H1 (cell line): ENCODE measurements around the gene SLC8A1. TPM values are rescaled to one million over a fixed set of nuclear protein-coding genes. Genes with fewer than 3 reads are reported as not detected.

Experiments
- CTCF ChIA-PET: fragments of 300-600 bp; sonication (Branson Sonifier 250); formaldehyde crosslinking; loops from one replicate; lab custom pipeline; 2021; ENCODE audit not compliant: partially characterized antibody; lab: Charles Lee
- POLR2A ChIA-PET: fragments of 300-600 bp; sonication (Branson Sonifier 250); formaldehyde crosslinking; loops from one replicate; lab custom pipeline; 2021; ENCODE audit warnings: inconsistent platforms; ENCODE audit not compliant: partially characterized antibody; lab: Charles Lee
- DNase-seq, 2 experiments: peaks; one replicate each; pipeline versions ENCODE4 v3.0.0 to v3.0.0-alpha.2; 2010 to 2022; ENCODE audit warnings: low spot score in 2 of 2, low read depth in 1 of 2, mixed read lengths in 1 of 2
- FAIRE-seq: peaks from 2 replicates; lab custom pipeline; 2011; peaks lifted over from hg19 to GRCh38; lab: Jason Lieb, UNC
- H2AFZ ChIP-seq: 2 replicates; pipeline ENCODE4 v1.8.1; 2012; ENCODE audit warnings: low read length, inconsistent platforms
- H2AK5ac ChIP-seq: 2 replicates; pipeline ENCODE4 v1.6.1; 2013; ENCODE audit warnings: low read depth, low read length
- H2BK120ac ChIP-seq: replicated peaks from 2 replicates; pipeline ENCODE3; 2013; ENCODE audit warnings: low read depth, low read length, inconsistent platforms
- H2BK12ac ChIP-seq: 2 replicates; pipeline ENCODE4 v1.6.1; 2013; ENCODE audit warnings: low read depth, low read length
- H2BK15ac ChIP-seq: 2 replicates; pipeline ENCODE4 v1.6.1; 2013; ENCODE audit warnings: low read length
- H2BK20ac ChIP-seq: 2 replicates; pipeline ENCODE4 v1.6.1; 2013; ENCODE audit warnings: low read length
- H2BK5ac ChIP-seq: 2 replicates; pipeline ENCODE4 v1.6.1; 2013; ENCODE audit warnings: low read depth, low read length
- H3K14ac ChIP-seq: 2 replicates; pipeline ENCODE4 v1.6.1; 2013; ENCODE audit warnings: inconsistent platforms; ENCODE audit not compliant: insufficient read length
- H3K18ac ChIP-seq: 2 replicates; pipeline ENCODE4 v1.6.1; 2013; ENCODE audit warnings: low read length; ENCODE audit errors: extremely low read depth
- H3K23ac ChIP-seq: 2 replicates; pipeline ENCODE4 v1.6.1; 2013; ENCODE audit warnings: inconsistent platforms; ENCODE audit not compliant: insufficient read length
- H3K23me2 ChIP-seq: 2 replicates; pipeline ENCODE4 v1.6.1; 2013; ENCODE audit warnings: low read depth, low read length
- H3K27ac ChIP-seq: 2 replicates; pipeline ENCODE4 v1.6.1; 2011; ENCODE audit warnings: low read depth, low read length, inconsistent platforms
- H3K27me3 ChIP-seq, 4 experiments: replicated peaks in 1 of 4; 1 replicate in 1 of 4; 2 replicates in 3 of 4; pipeline versions ENCODE4 v1.6.1 to v1.8.1; 2011 to 2013; ENCODE audit warnings: low read length in 3 of 4, mild to moderate bottlenecking in 3 of 4, inconsistent platforms in 2 of 4, mixed read lengths in 2 of 4, moderate library complexity in 1 of 4; ENCODE audit not compliant: control insufficient read depth in 3 of 4, insufficient read depth in 3 of 4; ENCODE audit errors: extremely low read depth in 1 of 4
- H3K36me3 ChIP-seq, 4 experiments: 2 replicates each; pipeline versions ENCODE4 v1.6.1 to v1.8.1; 2011 to 2013; ENCODE audit warnings: mild to moderate bottlenecking in 4 of 4, low read length in 3 of 4, moderate library complexity in 2 of 4, control low read depth in 1 of 4, inconsistent platforms in 1 of 4; ENCODE audit not compliant: insufficient read depth in 4 of 4, control insufficient read depth in 2 of 4
- H3K4ac ChIP-seq: replicated peaks from 2 replicates; pipeline ENCODE3; 2013; ENCODE audit warnings: low read length, low read depth, mixed read lengths, inconsistent platforms; ENCODE audit not compliant: insufficient read length
- H3K4me1 ChIP-seq, 4 experiments: replicated peaks in 1 of 4; 1 replicate in 1 of 4; 2 replicates in 3 of 4; pipeline versions ENCODE4 v1.6.1 to v1.8.1; 2011 to 2013; ENCODE audit warnings: low read length in 3 of 4, inconsistent platforms in 2 of 4, mixed read lengths in 1 of 4; ENCODE audit not compliant: insufficient read depth in 4 of 4, control insufficient read depth in 3 of 4
- H3K4me2 ChIP-seq, 2 experiments: 2 replicates each; pipeline versions ENCODE4 v1.6.1 to v1.8.1; 2011 to 2013; ENCODE audit warnings: low read depth in 2 of 2, low read length in 2 of 2, control low read depth in 1 of 2, inconsistent platforms in 1 of 2, mild to moderate bottlenecking in 1 of 2; ENCODE audit not compliant: insufficient read depth in 1 of 2
- H3K4me3 ChIP-seq, 4 experiments: fragments of 200-600, 300-600 bp in 1 of 4; sonication (generic), shearing (Covaris generic), sonication (Bioruptor Twin) in 1 of 4; 2 replicates each; pipeline versions ENCODE4 v1.5.1 to v1.8.1; 2011 to 2016; ENCODE audit warnings: low read length in 4 of 4, low read depth in 3 of 4, control low read depth in 2 of 4, inconsistent platforms in 2 of 4, mild to moderate bottlenecking in 2 of 4, mixed read lengths in 1 of 4, moderate library complexity in 1 of 4; ENCODE audit not compliant: insufficient read depth in 2 of 4; ENCODE audit errors: extremely low read depth in 1 of 4
- H3K56ac ChIP-seq: replicated peaks from 2 replicates; pipeline ENCODE3; 2013; ENCODE audit warnings: low read depth, mild to moderate bottlenecking, mixed read lengths, low read length, inconsistent platforms; ENCODE audit not compliant: insufficient read length
- H3K79me1 ChIP-seq: 2 replicates; pipeline ENCODE4 v1.6.1; 2013; ENCODE audit warnings: low read depth, low read length, control low read depth
- H3K79me2 ChIP-seq, 2 experiments: 2 replicates each; pipeline versions ENCODE4 v1.6.1 to v1.8.1; 2012 to 2013; ENCODE audit warnings: low read length in 2 of 2, mild to moderate bottlenecking in 2 of 2, inconsistent platforms in 1 of 2; ENCODE audit not compliant: insufficient read depth in 2 of 2, control insufficient read depth in 1 of 2
- H3K9ac ChIP-seq, 4 experiments: replicated peaks in 1 of 4; 1 replicate in 1 of 4; 2 replicates in 3 of 4; pipeline versions ENCODE4 v1.6.1 to v1.8.1; 2011 to 2013; ENCODE audit warnings: low read depth in 3 of 4, low read length in 3 of 4, control low read depth in 2 of 4, mild to moderate bottlenecking in 2 of 4, moderate library complexity in 2 of 4, inconsistent platforms in 1 of 4; ENCODE audit errors: extremely low read depth in 1 of 4
- H3K9me3 ChIP-seq, 2 experiments: 2 replicates each; pipeline versions ENCODE4 v1.6.1 to v1.8.1; 2012 to 2013; ENCODE audit warnings: mild to moderate bottlenecking in 2 of 2, moderate library complexity in 2 of 2, control low read depth in 1 of 2, inconsistent platforms in 1 of 2, low read depth in 1 of 2, low read length in 1 of 2, mixed read lengths in 1 of 2; ENCODE audit not compliant: insufficient read depth in 2 of 2
- H4K20me1 ChIP-seq, 2 experiments: replicated peaks in 1 of 2; 2 replicates each; pipeline versions ENCODE3 to v1.8.1; 2011 to 2013; ENCODE audit warnings: inconsistent platforms in 2 of 2, low read length in 2 of 2, mild to moderate bottlenecking in 1 of 2; ENCODE audit not compliant: insufficient read depth in 2 of 2, control insufficient read depth in 1 of 2
- H4K5ac ChIP-seq: 2 replicates; pipeline ENCODE4 v1.6.1; 2013; ENCODE audit warnings: low read length, low read depth, mixed read lengths, inconsistent platforms; ENCODE audit not compliant: insufficient read length
- H4K8ac ChIP-seq: 2 replicates; pipeline ENCODE4 v1.8.0; 2013; ENCODE audit warnings: mild to moderate bottlenecking, moderate library complexity, low read length, inconsistent platforms; ENCODE audit not compliant: insufficient read depth; ENCODE audit errors: extremely low read depth
- H4K91ac ChIP-seq: replicated peaks from 2 replicates; pipeline ENCODE3; 2013; ENCODE audit warnings: low read length, mixed read lengths, inconsistent platforms; ENCODE audit not compliant: insufficient read length
- FOSL1 ChIP-seq: IDR thresholded peaks from 2 replicates; pipeline ENCODE4 v1.6.1; 2011; ENCODE audit warnings: mild to moderate bottlenecking, low read depth, low read length, moderate library complexity; ENCODE audit not compliant: insufficient read depth
- HDAC2 ChIP-seq, 2 experiments: fragments of 300-600 bp in 1 of 2; sonication (generic) in 1 of 2; IDR thresholded peaks; 2 replicates each; pipeline ENCODE4 v1.6.1; 2011 to 2012; ENCODE audit warnings: low read depth in 2 of 2, low read length in 2 of 2, mild to moderate bottlenecking in 2 of 2, moderate library complexity in 2 of 2, borderline replicate concordance in 1 of 2, inconsistent platforms in 1 of 2
- TCF12 ChIP-seq: IDR thresholded peaks from 2 replicates; pipeline ENCODE4 v1.6.1; 2011; ENCODE audit warnings: low read depth, mild to moderate bottlenecking, low read length
- WGBS, 2 experiments: shearing (Covaris generic) in 1 of 2; methylation state at CpG; one replicate each; pipeline versions ENCODE4 v1.1.6 to v1.1.7; 2013 to 2015; ENCODE audit warnings: low lambda C conversion rate in 2 of 2, mixed read lengths in 2 of 2, inconsistent platforms in 1 of 2, low coverage in 1 of 2, missing lambda C conversion rate in 1 of 2; ENCODE audit not compliant: insufficient replicate concordance in 2 of 2, insufficient coverage in 1 of 2, insufficient read length in 1 of 2; ENCODE audit errors: extremely low coverage in 1 of 2, missing lambda C conversion rate in 1 of 2; 5-methylcytosine and 5-hydroxymethylcytosine counted together
- polyA plus RNA-seq, 7 experiments: library from polyadenylated mRNA; depleted of rRNA in 3 of 7; stranded (reverse) in 5 of 7; unstranded in 2 of 7; fragments of >200 nt in 5 of 7; fragments of 200-250 nt in 2 of 7; gene quantifications; 1 replicate in 5 of 7; 2 replicates in 1 of 7; 4 replicates in 1 of 7; pipeline versions ENCODE4 v1.2.1 to v1.2.3, GENCODE V29; 2011 to 2013; ENCODE audit warnings: missing spikeins in 2 of 7, mixed read lengths in 2 of 7
- total RNA-seq: library from RNA; stranded (reverse); fragmentation: NEBNext Ultra II Directional; extraction: Animal tissue kit (Norgen Biotek cat#: 25700); gene quantifications from 2 replicates; pipeline ENCODE4 v1.2.1, GENCODE V29; 2021

Gene SLC8A1
- total and polyA plus RNA-seq, 2 of the 8 experiments (the other 6 are each of a cell fraction or from before 2014, with no cell fraction given): 0.68 to 3.6 TPM

GRCh38 chr2:40317046-40317445 lies 134.8 kb downstream of the SLC8A1 start:
- Histone ChIP-seq H3K9ac (no peak overlapping the region), H3K23me2 (no peaks in the 10 kb centered on the region), H3K4me1 (no peaks in the 10 kb centered on the region), H3K79me1 (no peaks in the 10 kb centered on the region), H3K27me3 (no peaks in the 10 kb centered on the region), H3K79me2 (no peaks in the 10 kb centered on the region), H2BK20ac (no peak overlapping the region), H4K20me1 (no peaks in the 10 kb centered on the region), H2BK120ac (no peak overlapping the region)
- no peak for FAIRE-seq
- TF ChIP-seq TCF12 (no peak), HDAC2 (IDR thresholded peaks at IDR 0.05; ENCODE audit: borderline replicate concordance in 1 of 2, low read depth in 2 of 2, low read length in 2 of 2) (no peak), FOSL1 (no peak)
- TF ChIP-seq, all 59 proteins: peak for 0
- no peak overlapping the region for H4K8ac ChIP-seq
- no peak overlapping the region for H2BK5ac ChIP-seq
- no peak overlapping the region for H4K91ac ChIP-seq
- H3K4me2 ChIP-seq: no peak overlapping the region
- H2AK5ac ChIP-seq: no peak overlapping the region
- H3K36me3 ChIP-seq: no peaks in the 10 kb centered on the region; a peak in 1 of 8 replicates
- no peak overlapping the region for H3K18ac ChIP-seq
- H3K4ac ChIP-seq: no peak overlapping the region
- ChIA-PET POLR2A (no interaction called here), CTCF (no interaction called here)
- H3K9me3 ChIP-seq: 0 out of 4 replicates have a peak, but pooled peaks cover 0 to 5% of the 10 kb centered on the region in 2 experiments
- H3K23ac ChIP-seq: no peak overlapping the region
- H3K27ac ChIP-seq: no peak overlapping the region
- DNase-seq: no peak
- H2BK15ac ChIP-seq: no peak overlapping the region
- H3K56ac ChIP-seq: no peak overlapping the region
- no peak overlapping the region for H2BK12ac ChIP-seq
- H4K5ac ChIP-seq: no peak overlapping the region
- 86% methylated on average over 2 of the region's 2 CpGs; no CpG with 5 or more reads in 1 of the 2 experiments for WGBS, 2 experiments
- no peak overlapping the region for H2AFZ ChIP-seq
- H3K4me3 ChIP-seq: no peak overlapping the region
- no peak overlapping the region for H3K14ac ChIP-seq
